ENCODE results near the gene ISOC1. TPM values are rescaled to one million over a fixed set of nuclear protein-coding genes. Genes with fewer than 3 reads are reported as not detected.
A peak's percentile ranks its signal among the peaks of the same experiment; 100 is the strongest.

ISOC1 gene
- polyA plus RNA-seq, 1 donor (not counting 4 experiments of a cell fraction or from before 2014, with no cell fraction given) = 26.4 TPM

GRCh38 chr5:129094924-129095899 is 663 bp downstream of the ISOC1 start:
- no peak for DNase-seq (ENCODE audit: low read depth, low spot score)

GRCh38 chr5:129096382-129096991 is 1.9 kb downstream of the ISOC1 start:
- DNase-seq (ENCODE audit: low read depth, low spot score) = no peak

More at GRCh38 chr5:129094924-129095899, 663 bp downstream of the ISOC1 start:
- Histone ChIP-seq H3K27ac (ENCODE audit: control insufficient read depth, insufficient read depth, low read length) (peak overlapping the region; percentile 62), H3K4me2 (ENCODE audit: control insufficient read depth, extremely low read depth, insufficient read depth, low read depth, low read length) (peak overlapping the region; percentile 98), H3K4me1 (ENCODE audit: control insufficient read depth, extremely low read depth, insufficient read depth, low read length) (peaks cover 31% of the 10 kb centered on the region), H3K79me2 (ENCODE audit: control insufficient read depth, insufficient read depth, low read length) (peaks cover 17% of the 10 kb centered on the region), H2AFZ (ENCODE audit: control insufficient read depth, low read length) (peak overlapping the region; percentile 99), H3K9me1 (ENCODE audit: control insufficient read depth, extremely low read depth, insufficient read depth, low read length) (no peaks in the 10 kb centered on the region), H3K36me3 (ENCODE audit: control insufficient read depth in 2 of 2, extremely low read depth in 1 of 2, insufficient read depth in 2 of 2, low read length in 2 of 2) (no peaks in the 10 kb centered on the region), H3K27me3 (ENCODE audit: control insufficient read depth, extremely low read depth, insufficient read depth, low read length) (no peaks in the 10 kb centered on the region), H3K9me3 (ENCODE audit: control insufficient read depth, low read depth, low read length) (no peaks in the 10 kb centered on the region), H3K9ac (ENCODE audit: control insufficient read depth, extremely low read depth, insufficient read depth, low read length) (peak overlapping the region; percentile 81), H4K20me1 (ENCODE audit: control insufficient read depth, extremely low read depth, insufficient read depth, low read length) (no peaks in the 10 kb centered on the region), H3K4me3 (ENCODE audit: control insufficient read depth in 2 of 3, extremely low read depth in 1 of 3, insufficient read depth in 2 of 3, low read depth in 1 of 3, low read length in 3 of 3) (peak overlapping the region; percentile 70 to 83 (median 83))
- dilution Hi-C loops (cut with MboI; ENCODE audit: extremely low pct_ligation_motif_present, low sequenced_read_pairs) = no loop called here
- no peak for FAIRE-seq
- TF ChIP-seq EZH2 (IDR thresholded peaks at IDR 0.05; ENCODE audit: low read length) (no peak), CTCF (optimal IDR thresholded peaks at IDR 0.05 in 1 of 3, IDR thresholded peaks at IDR 0.05 in 1 of 3, conservative IDR thresholded peaks at IDR 0.05 in 1 of 3; ENCODE audit: extremely low read depth in 1 of 3, insufficient read depth in 2 of 3, low read length in 3 of 3) (peak in 2 of 3 experiments; percentile 4 to 23)

More at GRCh38 chr5:129096382-129096991, 1.9 kb downstream of the ISOC1 start:
- Histone ChIP-seq H3K9me3 (ENCODE audit: control insufficient read depth, low read depth, low read length) (no peaks in the 10 kb centered on the region), H3K4me1 (ENCODE audit: control insufficient read depth, extremely low read depth, insufficient read depth, low read length) (peaks cover 31% of the 10 kb centered on the region), H3K27me3 (ENCODE audit: control insufficient read depth, extremely low read depth, insufficient read depth, low read length) (no peaks in the 10 kb centered on the region), H3K9me1 (ENCODE audit: control insufficient read depth, extremely low read depth, insufficient read depth, low read length) (no peaks in the 10 kb centered on the region), H3K9ac (ENCODE audit: control insufficient read depth, extremely low read depth, insufficient read depth, low read length) (peak overlapping the region; percentile 0), H3K4me2 (ENCODE audit: control insufficient read depth, extremely low read depth, insufficient read depth, low read depth, low read length) (peak overlapping the region; percentile 98), H4K20me1 (ENCODE audit: control insufficient read depth, extremely low read depth, insufficient read depth, low read length) (no peaks in the 10 kb centered on the region), H3K36me3 (ENCODE audit: control insufficient read depth in 2 of 2, extremely low read depth in 1 of 2, insufficient read depth in 2 of 2, low read length in 2 of 2) (no peaks in the 10 kb centered on the region), H3K27ac (ENCODE audit: control insufficient read depth, insufficient read depth, low read length) (no peak overlapping the region), H2AFZ (ENCODE audit: control insufficient read depth, low read length) (no peak overlapping the region), H3K79me2 (ENCODE audit: control insufficient read depth, insufficient read depth, low read length) (peaks cover 24% of the 10 kb centered on the region), H3K4me3 (ENCODE audit: control insufficient read depth in 2 of 3, extremely low read depth in 1 of 3, insufficient read depth in 2 of 3, low read depth in 1 of 3, low read length in 3 of 3) (peak overlapping the region in 2 of 3 experiments; percentile 29 to 83)
- peak; percentile 76 for FAIRE-seq
- TF ChIP-seq EZH2 (IDR thresholded peaks at IDR 0.05; ENCODE audit: low read length) (no peak), CTCF (optimal IDR thresholded peaks at IDR 0.05 in 1 of 3, IDR thresholded peaks at IDR 0.05 in 1 of 3, conservative IDR thresholded peaks at IDR 0.05 in 1 of 3; ENCODE audit: extremely low read depth in 1 of 3, insufficient read depth in 2 of 3, low read length in 3 of 3) (peak in 2 of 3 experiments; percentile 32 to 54)
- dilution Hi-C loops (cut with MboI; ENCODE audit: extremely low pct_ligation_motif_present, low sequenced_read_pairs) = no loop called here
